Erythroblast (primary cell): ENCODE results near the gene ACVRL1.

ENCODE experiments used
- GATA1 ChIP-seq: IDR thresholded peaks from 2 replicates; pipeline ENCODE4 v1.6.1; 2011; ENCODE audit warnings: low read depth, mild to moderate bottlenecking, control low read depth, low read length, moderate library complexity
- POLR2A ChIP-seq: IDR thresholded peaks from 2 replicates; pipeline ENCODE4 v1.6.1; 2011; ENCODE audit warnings: mild to moderate bottlenecking, low read length

DNA sequence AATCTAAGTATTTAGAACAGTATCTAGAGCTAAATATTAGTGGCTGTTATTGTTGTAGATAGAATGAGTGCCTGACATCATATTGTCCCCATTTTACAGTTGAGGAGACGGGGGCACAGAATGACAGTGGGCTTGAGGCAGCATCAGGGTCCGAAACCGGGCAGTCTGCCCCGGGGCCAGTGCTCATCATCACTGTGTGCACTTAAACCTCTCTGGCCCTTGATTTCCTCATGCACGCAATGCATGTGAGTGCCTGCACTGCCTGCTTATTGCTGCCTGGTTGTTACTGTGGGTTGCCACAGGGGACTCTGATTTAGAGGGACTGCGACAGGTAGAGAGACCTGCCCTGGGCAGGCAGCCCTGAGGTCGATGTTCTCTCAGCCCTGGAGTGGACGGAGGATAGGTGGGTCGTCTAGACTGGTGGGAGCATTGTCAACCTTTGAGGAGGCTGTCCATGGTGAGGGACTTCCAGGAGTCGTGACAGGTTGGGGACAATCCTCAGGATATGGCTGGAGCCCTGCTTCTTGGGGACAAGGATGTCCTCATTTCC is 9.8 kb downstream of the ACVRL1 start:
- TF ChIP-seq POLR2A: no peak
- no peak for TF ChIP-seq GATA1
